ENCODE data around the gene UROC1.
A peak's percentile ranks its signal among the peaks of the same experiment; 100 is the strongest.

The UROC1 gene

GRCh38 chr3:126527455-126528211, 10.1 kb upstream of the UROC1 start:
- no peak overlapping the region for H3K27ac ChIP-seq
- no peak for TF ChIP-seq CTCF (conservative IDR thresholded peaks at IDR 0.05; ENCODE audit: low read depth)
- CTCF ChIA-PET = no interaction called here
- POLR2A ChIA-PET (ENCODE audit: low non-redundant PET) = no interaction called here
- DNase-seq (ENCODE audit: low spot score) = no peak

GRCh38 chr3:126527006-126527405, 9.4 kb upstream of the UROC1 start:
- ChIA-PET CTCF (no interaction called here), POLR2A (ENCODE audit: low non-redundant PET) (no interaction called here)
- TF ChIP-seq CTCF (conservative IDR thresholded peaks at IDR 0.05; ENCODE audit: low read depth) = no peak
- DNase-seq (ENCODE audit: low spot score) = no peak
- no peak overlapping the region for H3K27ac ChIP-seq

GRCh38 chr3:126526668-126527005, 9.1 kb upstream of the UROC1 start:
- no peak for DNase-seq (ENCODE audit: low spot score)
- no peak overlapping the region for H3K27ac ChIP-seq
- TF ChIP-seq CTCF (conservative IDR thresholded peaks at IDR 0.05; ENCODE audit: low read depth) = no peak
- ChIA-PET CTCF (no interaction called here), POLR2A (ENCODE audit: low non-redundant PET) (no interaction called here)

GRCh38 chr3:126525853-126526667, 8.5 kb upstream of the UROC1 start:
- CTCF ChIA-PET = no interaction called here
- DNase-seq (ENCODE audit: low spot score) = no peak
- TF ChIP-seq CTCF (conservative IDR thresholded peaks at IDR 0.05; ENCODE audit: low read depth) = no peak

GRCh38 chr3:126525091-126525852, 7.7 kb upstream of the UROC1 start:
- DNase-seq (ENCODE audit: low spot score) = no peak
- POLR2A ChIA-PET (ENCODE audit: low non-redundant PET) = no interaction called here
- CTCF ChIA-PET = no interaction called here
- H3K27ac ChIP-seq = no peak overlapping the region
- TF ChIP-seq CTCF (conservative IDR thresholded peaks at IDR 0.05; ENCODE audit: low read depth) = no peak

More at GRCh38 chr3:126525853-126526667, 8.5 kb upstream of the UROC1 start:
- no peak overlapping the region for H3K27ac ChIP-seq
- POLR2A ChIA-PET (ENCODE audit: low non-redundant PET) = no interaction called here

- CTCF ChIA-PET = no interaction called here
- POLR2A ChIA-PET (ENCODE audit: low non-redundant PET) = no interaction called here
- DNase-seq (ENCODE audit: low spot score) = no peak
- no peak overlapping the region for H3K27ac ChIP-seq
- 0 out of 2 replicates have a peak, but pooled peaks have one; percentile 12 for TF ChIP-seq CTCF (conservative IDR thresholded peaks at IDR 0.05; ENCODE audit: low read depth)
Measured at GRCh38 chr3:126524429-126524988, 6.9 kb upstream of the UROC1 start.
